ENCODE data around the gene RFC5.
"Not testable (repeated sequence)": the region's sequence is repeated elsewhere in the genome, so short reads cannot be mapped to it uniquely, and the experiment has no call there.

RFC5 gene

GRCh38 chr12:118015306-118015705 is 1.2 kb upstream of the RFC5 start:
- DNase-seq (ENCODE audit: low read depth in 2 of 3, low spot score in 2 of 3) = no peak

- no peak for DNase-seq (ENCODE audit: low read depth in 2 of 3, low spot score in 2 of 3)
These were observed 559 bp upstream of the RFC5 start for GRCh38 chr12:118015944-118016343.

- DNase-seq (ENCODE audit: low read depth in 2 of 3, low spot score in 2 of 3) = no peak
These were observed 1.4 kb downstream of the RFC5 start for GRCh38 chr12:118017926-118018325.

- no peak for DNase-seq (ENCODE audit: low read depth in 2 of 3, low spot score in 2 of 3)
These were observed 3.5 kb downstream of the RFC5 start for GRCh38 chr12:118020036-118020435.

- DNase-seq (ENCODE audit: low read depth in 2 of 3, low spot score in 2 of 3) = not testable (repeated sequence)
These were observed 5.7 kb downstream of the RFC5 start for GRCh38 chr12:118022097-118022727.

- DNase-seq (ENCODE audit: low read depth in 2 of 3, low spot score in 2 of 3) = no peak
These were observed 6.2 kb downstream of the RFC5 start for GRCh38 chr12:118022728-118023109.

GRCh38 chr12:118023301-118023860 is 6.9 kb downstream of the RFC5 start:
- DNase-seq (ENCODE audit: low read depth in 2 of 3, low spot score in 2 of 3) = no peak

- no peak for DNase-seq (ENCODE audit: low read depth in 2 of 3, low spot score in 2 of 3)
These were observed 8.7 kb downstream of the RFC5 start for GRCh38 chr12:118025168-118025567.

- DNase-seq (ENCODE audit: low read depth in 2 of 3, low spot score in 2 of 3) = no peak
These were observed 12.7 kb downstream of the RFC5 start for GRCh38 chr12:118029166-118029565.

GRCh38 chr12:118032188-118032587 is 15.7 kb downstream of the RFC5 start:
- no peak for DNase-seq (ENCODE audit: low read depth in 2 of 3, low spot score in 2 of 3)

GRCh38 chr12:118033323-118033722 is 16.8 kb downstream of the RFC5 start:
- DNase-seq (ENCODE audit: low read depth in 2 of 3, low spot score in 2 of 3) = no peak

GRCh38 chr12:118033902-118034301 is 17.4 kb downstream of the RFC5 start:
- DNase-seq (ENCODE audit: low read depth in 2 of 3, low spot score in 2 of 3) = no peak

- no peak for DNase-seq (ENCODE audit: low read depth in 2 of 3, low spot score in 2 of 3)
These were observed 18.1 kb downstream of the RFC5 start for GRCh38 chr12:118034429-118035189.

GRCh38 chr12:118035190-118036041 is 18.9 kb downstream of the RFC5 start:
- no peak for DNase-seq (ENCODE audit: low read depth in 2 of 3, low spot score in 2 of 3)

GRCh38 chr12:118036672-118037411 is 20.3 kb downstream of the RFC5 start:
- DNase-seq (ENCODE audit: low read depth in 2 of 3, low spot score in 2 of 3) = no peak

GRCh38 chr12:118038137-118038536 is 21.6 kb downstream of the RFC5 start:
- no peak for DNase-seq (ENCODE audit: low read depth in 2 of 3, low spot score in 2 of 3)

- no peak for DNase-seq (ENCODE audit: low read depth in 2 of 3, low spot score in 2 of 3)
These were observed 25.6 kb downstream of the RFC5 start for GRCh38 chr12:118042091-118042490.

GRCh38 chr12:118044075-118044474 is 27.6 kb downstream of the RFC5 start:
- DNase-seq (ENCODE audit: low read depth in 2 of 3, low spot score in 2 of 3) = no peak

GRCh38 chr12:118044577-118044976 is 28.1 kb downstream of the RFC5 start:
- no peak for DNase-seq (ENCODE audit: low read depth in 2 of 3, low spot score in 2 of 3)

- no peak for DNase-seq (ENCODE audit: low read depth in 2 of 3, low spot score in 2 of 3)
These were observed 29.9 kb downstream of the RFC5 start for GRCh38 chr12:118046430-118046829.
